A549 (cell line): Measurements from ENCODE around the gene ENKUR. TPM values are rescaled to one million over a fixed set of nuclear protein-coding genes. Genes with fewer than 3 reads are reported as not detected.
A peak's percentile ranks its signal among the peaks of the same experiment; 100 is the strongest.

ENCODE experiments used
- ATAC-seq, 2 experiments: fragments of 200-7000 bp in 1 of 2; fragments of >200 bp in 1 of 2; cut with Nextera tagmentation in 1 of 2; cut with Tn5 transposase in 1 of 2; 3 replicates each; pipeline versions ENCODE4 v1.8.0 to v1.9.1; 2018 to 2020; ENCODE audit warnings: mild to moderate bottlenecking in 1 of 2, moderate library complexity in 1 of 2
- CTCF ChIA-PET: fragments of 300-600 bp; sonication (Branson Sonifier 250); formaldehyde crosslinking; extraction: SDS; loops from one replicate; lab custom pipeline; 2021; ENCODE audit warnings: antibody characterized with exemption, inconsistent platforms; lab: Yijun Ruan, JAX
- POLR2A ChIA-PET: fragments of 350-600 bp; formaldehyde crosslinking; extraction: SDS; loops from one replicate; lab custom pipeline; 2021; ENCODE audit warnings: antibody characterized with exemption, inconsistent platforms; lab: Yijun Ruan, JAX
- DNase-seq, 2 experiments: peaks; one replicate each; pipeline versions ENCODE4 v3.0.0 to v3.0.0-alpha.2; 2011 to 2016; ENCODE audit warnings: low read depth in 1 of 2, low spot score in 1 of 2
- FAIRE-seq: peaks from 2 replicates; lab custom pipeline; 2011; peaks lifted over from hg19 to GRCh38; lab: Jason Lieb, UNC
- H3K27ac ChIP-seq, 2 experiments: fragments of >200 bp; sonication (Bioruptor Twin); formaldehyde crosslinking; 3 replicates each; pipeline ENCODE4 v1.5.1; 2016 to 2017
- H3K4me1 ChIP-seq: fragments of >200 bp; sonication (Bioruptor Twin); formaldehyde crosslinking; 3 replicates; pipeline ENCODE4 v1.6.1; 2016
- H3K4me2 ChIP-seq: fragments of >200 bp; sonication (Bioruptor Twin); formaldehyde crosslinking; 3 replicates; pipeline ENCODE4 v1.6.1; 2016
- H3K4me3 ChIP-seq: fragments of >200 bp; sonication (Bioruptor Twin); formaldehyde crosslinking; 3 replicates; pipeline ENCODE4 v1.5.1; 2016
- H3K9me3 ChIP-seq: fragments of >200 bp; sonication (Bioruptor Twin); formaldehyde crosslinking; 3 replicates; pipeline ENCODE4 v1.6.1; 2016
- ATOH8 ChIP-seq: fragments of 250-450 bp; sonication (Bioruptor Pico); IDR thresholded peaks from 2 replicates; pipeline ENCODE4 v1.5.0; 2020; ENCODE audit warnings: low read depth, mild to moderate bottlenecking, moderate library complexity
- BHLHE40 ChIP-seq: IDR thresholded peaks from 2 replicates; pipeline ENCODE4 v1.6.1; 2012; ENCODE audit warnings: low read depth, low read length, inconsistent platforms
- E2F6 ChIP-seq: IDR thresholded peaks from 2 replicates; pipeline ENCODE4 v1.6.1; 2012; ENCODE audit warnings: low read depth, borderline replicate concordance
- ELK1 ChIP-seq: fragments of 150-350 bp; IDR thresholded peaks from 2 replicates; pipeline ENCODE4 v1.6.1; 2014; ENCODE audit warnings: low read depth, mild to moderate bottlenecking, low read length
- ESRRA ChIP-seq: fragments of 150-350 bp; IDR thresholded peaks from 2 replicates; pipeline ENCODE4 v1.6.1; 2014; ENCODE audit warnings: mild to moderate bottlenecking, low read length, borderline replicate concordance
- FOSB ChIP-seq: fragments of 250-450 bp; sonication (Bioruptor Pico); IDR thresholded peaks from 2 replicates; pipeline ENCODE4 v1.5.0; 2020; ENCODE audit warnings: mild to moderate bottlenecking, moderate library complexity
- FOSL2 ChIP-seq, 2 experiments: fragments of 450-650 bp in 1 of 2; fragments of >200 bp in 1 of 2; sonication (Bioruptor Twin) in 1 of 2; formaldehyde crosslinking; IDR thresholded peaks; 2 replicates each; pipeline versions ENCODE4 v1.5.0 to v1.6.1; 2016 to 2020; ENCODE audit warnings: mild to moderate bottlenecking in 1 of 2, moderate library complexity in 1 of 2
- GATA3 ChIP-seq: IDR thresholded peaks from 2 replicates; pipeline ENCODE4 v1.6.1; 2012; ENCODE audit warnings: borderline replicate concordance
- HEYL ChIP-seq: fragments of 250-450 bp; sonication (Bioruptor Pico); IDR thresholded peaks from 2 replicates; pipeline ENCODE4 v1.8.0; 2021; ENCODE audit warnings: mild to moderate bottlenecking, moderate library complexity
- HOXB5 ChIP-seq: fragments of 250-450 bp; sonication (Bioruptor Pico); IDR thresholded peaks from 2 replicates; pipeline ENCODE4 v1.5.0; 2020; ENCODE audit warnings: mild to moderate bottlenecking, moderate library complexity
- MAX ChIP-seq: IDR thresholded peaks from 2 replicates; pipeline ENCODE4 v1.6.1; 2012
- NFE2L2 ChIP-seq: fragments of 150-350 bp; conservative IDR thresholded peaks from 2 replicates; pipeline ENCODE4 v1.6.1; 2014; ENCODE audit warnings: low read length
- PBX3 ChIP-seq: IDR thresholded peaks from 2 replicates; pipeline ENCODE4 v1.6.1; 2012
- PHF8 ChIP-seq: fragments of 200-600 bp; sonication (generic); IDR thresholded peaks from 2 replicates; pipeline ENCODE4 v1.6.1; 2016; ENCODE audit warnings: low read depth, mild to moderate bottlenecking, antibody characterized with exemption, moderate library complexity, borderline replicate concordance
- RARB ChIP-seq: fragments of 250-450 bp; sonication (Bioruptor Pico); IDR thresholded peaks from 2 replicates; pipeline ENCODE4 v1.8.0; 2021; ENCODE audit warnings: mild to moderate bottlenecking, moderate library complexity
- REST ChIP-seq: fragments of 200-600 bp; sonication (generic); IDR thresholded peaks from 2 replicates; pipeline ENCODE4 v1.6.1; 2016; ENCODE audit warnings: antibody characterized with exemption, mild to moderate bottlenecking, moderate library complexity
- RFX5 ChIP-seq: fragments of 450-650 bp; IDR thresholded peaks from 2 replicates; pipeline ENCODE4 v1.7.1; 2014; ENCODE audit warnings: antibody characterized with exemption, mild to moderate bottlenecking, moderate library complexity
- USF2 ChIP-seq: fragments of 450-650 bp; IDR thresholded peaks from 2 replicates; pipeline ENCODE4 v1.6.1; 2014; ENCODE audit warnings: antibody characterized with exemption
- ZC3H11A ChIP-seq: fragments of 450-650 bp; IDR thresholded peaks from 2 replicates; pipeline ENCODE4 v1.6.1; 2014; ENCODE audit warnings: antibody characterized with exemption, mild to moderate bottlenecking
- ZFP36 ChIP-seq: fragments of 450-650 bp; IDR thresholded peaks from 2 replicates; pipeline ENCODE4 v1.6.1; 2014; ENCODE audit warnings: borderline replicate concordance; ENCODE audit not compliant: partially characterized antibody
- ZSCAN20 ChIP-seq: fragments of 250-450 bp; sonication (Bioruptor Pico); IDR thresholded peaks from 2 replicates; pipeline ENCODE4 v1.8.0; 2022; ENCODE audit warnings: mild to moderate bottlenecking, moderate library complexity
- WGBS: methylation state at CpG from one replicate; pipeline ENCODE4 v1.1.6; 2017; ENCODE audit errors: missing lambda C conversion rate; 5-methylcytosine and 5-hydroxymethylcytosine counted together
- polyA minus RNA-seq: library from RNA; depleted of rRNA, polyadenylated mRNA; stranded (reverse); fragments of >200 nt; gene quantifications from 2 replicates; pipeline ENCODE4 v1.2.3, GENCODE V29; 2011; rRNA and poly(A)+ RNA removed
- polyA plus RNA-seq, 4 experiments: library from polyadenylated mRNA; depleted of rRNA in 3 of 4; stranded (reverse); fragments of >200 nt; fragmentation: RNase III in 1 of 4; extraction: RNeasy Plus Mini Kit Qiagen cat#74134 plus additional on column Dnase treatment in 1 of 4; gene quantifications; 2 replicates in 3 of 4; 3 replicates in 1 of 4; pipeline ENCODE4 v1.2.3, GENCODE V29; 2011 to 2017

Gene ENKUR
- polyA plus RNA-seq (2011; rRNA removed) (0.38 and 0.43 TPM in 2 replicates), polyA plus RNA-seq (2017; fragmentation: RNase III; extraction: RNeasy Plus Mini Kit Qiagen cat#74134 plus additional on column Dnase treatment) (0.28 to 0.30 TPM (median 0.30 TPM) in 3 replicates), polyA minus RNA-seq (0.12 and 0.39 TPM in 2 replicates)
- polyA plus RNA-seq (2012; cell fraction: cytosol; rRNA removed): 0.04 and 0.05 TPM in 2 replicates
- polyA plus RNA-seq (2012; cell fraction: nucleus; rRNA removed): 0.02 TPM in 1 of 2 replicates, not detected in the other

- TF ChIP-seq ZFP36: no peak
- TF ChIP-seq PHF8: peak; percentile 37; the same call in 1 of the 2 replicates
- TF ChIP-seq RFX5: peak; percentile 94
- Histone ChIP-seq H3K4me2 (peak within 1 kb of the TSS; percentile 72), H3K27ac (peak within 1 kb of the TSS; percentile 89 to 97), H3K4me1 (peaks cover 14% of the 10 kb centered on the region), H3K9me3 (no peaks in the 10 kb centered on the region), H3K4me3 (peak within 1 kb of the TSS; percentile 59)
- FAIRE-seq (no peak), ATAC-seq (peak; percentile 72 to 79), DNase-seq (peak; percentile 88 to 95)
- POLR2A ChIA-PET: interaction anchor here (0.8 to 1.4 kb wide), 8 partner anchors 17 to 310 kb away, joined by 3 to 6 read pairs (median 3); no protein-coding TSS in a partner anchor
- CTCF ChIA-PET: interaction anchor here (0.9 to 2.5 kb wide), 3 partner anchors 11 to 398 kb away, joined by 4 to 8 read pairs (median 4); no protein-coding TSS in a partner anchor
- 3% methylated on average over 16 of the region's 16 CpGs for WGBS
Observed at GRCh38 chr10:25015828-25016375, at the start of gene ENKUR. Gene ENKUR, minus strand, starts transcription at chr10:25016158. Its CDS starts 222 bp downstream, at chr10:25015936.

GRCh38 chr10:25064401-25064800 lies 48.4 kb upstream of the ENKUR start:
- Histone ChIP-seq H3K4me1 (peaks cover 38% of the 10 kb centered on the region), H3K9me3 (no peaks in the 10 kb centered on the region), H3K4me3 (no peak overlapping the region), H3K27ac (peak overlapping the region; percentile 18 to 90; a peak in 1 of 6 replicates), H3K4me2 (no peak overlapping the region)
- CTCF ChIA-PET: interaction anchor here (4.4 kb wide), 1 partner anchor 16 kb away, joined by 23 read pairs; no protein-coding TSS in a partner anchor
- FAIRE-seq (no peak), DNase-seq (no peak), ATAC-seq (no peak)
- POLR2A ChIA-PET: no interaction called here
- WGBS: 83% methylated on average over 2 of the region's 2 CpGs
- TF ChIP-seq ATOH8 (CRISPR knock-in tag) (no peak), HOXB5 (no peak), FOSB (CRISPR knock-in tag) (no peak), GATA3 (no peak), RARB (CRISPR knock-in tag) (no peak), PBX3 (no peak), ZSCAN20 (CRISPR knock-in tag) (no peak), HEYL (CRISPR knock-in tag) (no peak), ELK1 (no peak), RFX5 (no peak), MAX (no peak), ZC3H11A (no peak), NFE2L2 (no peak), REST (no peak), USF2 (no peak), E2F6 (no peak), BHLHE40 (no peak), ESRRA (no peak), FOSL2 (IDR thresholded peaks at IDR 0.05) (no peak), FOSL2 (CRISPR knock-in tag; IDR thresholded peaks at IDR 0.05) (no peak)
